HepG2 (cell line): Measurements from ENCODE around the gene CEP170. TPM values are rescaled to one million over a fixed set of nuclear protein-coding genes. Genes with fewer than 3 reads are reported as not detected.

Experiments used
- AHR ChIP-seq: IDR thresholded peaks from 2 replicates; pipeline ENCODE4 v1.6.1; 2018; ENCODE audit warnings: missing genetic modification reagents, missing compliant biosample characterization
- CCDC6 ChIP-seq: sonication (generic); formaldehyde crosslinking; IDR thresholded peaks from 2 replicates; pipeline ENCODE4 v1.8.1; 2022; ENCODE audit warnings: mild to moderate bottlenecking, missing genetic modification reagents, moderate library complexity
- GABPA ChIP-seq, 2 experiments: IDR thresholded peaks; 2 replicates each; pipeline ENCODE4 v1.6.1; 2011 to 2016; ENCODE audit warnings: low read depth in 2 of 2, low read length in 1 of 2, missing biosample characterization in 1 of 2, missing genetic modification characterization in 1 of 2
- GPN1 ChIP-seq: sonication (generic); formaldehyde crosslinking; IDR thresholded peaks from 2 replicates; pipeline ENCODE4 v1.5.1; 2020; ENCODE audit warnings: missing genetic modification reagents, borderline replicate concordance
- HDAC6 ChIP-seq: fragments of 200-600 bp; sonication (generic); IDR thresholded peaks from 2 replicates; pipeline ENCODE4 v1.7.0; 2017; ENCODE audit warnings: mild to moderate bottlenecking, antibody characterized with exemption, low read length, low read depth
- HNF4A ChIP-seq: sonication (generic); formaldehyde crosslinking; IDR thresholded peaks from 2 replicates; pipeline ENCODE4 v1.4.0; 2020; ENCODE audit warnings: missing genetic modification reagents
- IKZF4 ChIP-seq: sonication (generic); formaldehyde crosslinking; IDR thresholded peaks from 2 replicates; pipeline ENCODE4 v1.5.1; 2020; ENCODE audit warnings: borderline replicate concordance, mild to moderate bottlenecking, low read depth, missing genetic modification reagents; ENCODE audit errors: not compliant biosample characterization
- NR2F2 ChIP-seq: IDR thresholded peaks from 2 replicates; pipeline ENCODE4 v1.6.1; 2012; ENCODE audit warnings: low read depth, inconsistent platforms, borderline replicate concordance
- PRMT3 ChIP-seq: sonication (generic); formaldehyde crosslinking; IDR thresholded peaks from 2 replicates; pipeline ENCODE4 v1.8.1; 2022; ENCODE audit warnings: low read depth, mild to moderate bottlenecking, moderate library complexity, missing genetic modification reagents, borderline replicate concordance
- RCOR2 ChIP-seq: IDR thresholded peaks from 2 replicates; pipeline ENCODE4 v1.6.1; 2016; ENCODE audit warnings: missing biosample characterization, missing genetic modification reagents
- RXRB ChIP-seq: IDR thresholded peaks from 2 replicates; pipeline ENCODE4 v1.6.1; 2016; ENCODE audit warnings: borderline replicate concordance, missing genetic modification reagents, missing compliant biosample characterization
- SAFB2 ChIP-seq: sonication (generic); formaldehyde crosslinking; IDR thresholded peaks from 2 replicates; pipeline ENCODE4 v1.5.1; 2020; ENCODE audit warnings: missing genetic modification reagents, low read depth, mild to moderate bottlenecking, borderline replicate concordance
- SOX13 ChIP-seq, 3 experiments: fragments of 450-650 bp in 1 of 3; sonication (generic) in 1 of 3; formaldehyde crosslinking in 1 of 3; IDR thresholded peaks in 2 of 3; conservative IDR thresholded peaks in 1 of 3; 2 replicates each; pipeline versions ENCODE4 v1.5.0 to v1.6.1; 2016 to 2020; ENCODE audit warnings: antibody characterized with exemption in 1 of 3, mild to moderate bottlenecking in 1 of 3, missing compliant biosample characterization in 1 of 3, missing genetic modification reagents in 1 of 3, moderate library complexity in 1 of 3
- SP4 ChIP-seq: sonication (generic); formaldehyde crosslinking; IDR thresholded peaks from 2 replicates; pipeline ENCODE4 v1.8.1; 2023; ENCODE audit warnings: mild to moderate bottlenecking, missing genetic modification reagents
- SYNCRIP ChIP-seq: fragments of 200-400 bp; formaldehyde crosslinking; IDR thresholded peaks from 2 replicates; pipeline ENCODE4 v1.6.1; 2018; ENCODE audit warnings: mild to moderate bottlenecking, low read depth, low read length; ENCODE audit not compliant: insufficient read depth
- ZNF256 ChIP-seq: sonication (generic); formaldehyde crosslinking; conservative IDR thresholded peaks from 2 replicates; pipeline ENCODE4 v1.4.0; 2020; ENCODE audit warnings: missing genetic modification reagents
- ZNF619 ChIP-seq: sonication (generic); formaldehyde crosslinking; IDR thresholded peaks from 2 replicates; pipeline ENCODE4 v1.4.0; 2020; ENCODE audit warnings: mild to moderate bottlenecking, missing genetic modification reagents
- polyA plus RNA-seq, 8 experiments: library from polyadenylated mRNA; depleted of rRNA in 3 of 8; stranded (reverse) in 7 of 8; unstranded in 1 of 8; fragments of >200 nt; fragmentation: Illumina TruSeq in 4 of 8; extraction: Trizol in 4 of 8; gene quantifications; 2 replicates each; pipeline versions ENCODE4 v1.2.1 to v1.2.3, GENCODE V29; 2011 to 2016; ENCODE audit warnings: low read depth in 4 of 8, missing spikeins in 1 of 8, mixed read lengths in 1 of 8; ENCODE audit not compliant: insufficient read depth in 1 of 8
- total RNA-seq, 5 experiments: library from RNA; depleted of rRNA; stranded (reverse); fragments of >200 nt; fragmentation: Illumina TruSeq; extraction: Trizol; gene quantifications; 2 replicates each; pipeline ENCODE4 v1.2.3, GENCODE V29; 2016; ENCODE audit warnings: low read depth in 1 of 5
- TF ChIP-seq, protein P1 (sequence below): sonication (generic); formaldehyde crosslinking; IDR thresholded peaks from 2 replicates; pipeline ENCODE4 v1.8.0; 2023; ENCODE audit warnings: mild to moderate bottlenecking, missing genetic modification reagents
- TF ChIP-seq, protein P2 (sequence below): sonication (generic); formaldehyde crosslinking; IDR thresholded peaks from 2 replicates; pipeline ENCODE4 v1.4.0; 2020; ENCODE audit warnings: missing genetic modification reagents, borderline replicate concordance
- TF ChIP-seq, protein P3 (sequence below): IDR thresholded peaks from 2 replicates; pipeline ENCODE4 v1.6.1; 2016; ENCODE audit warnings: low read depth, borderline replicate concordance
- TF ChIP-seq, protein P4 (sequence below): IDR thresholded peaks from 2 replicates; pipeline ENCODE4 v1.6.1; 2016; ENCODE audit warnings: mild to moderate bottlenecking
- TF ChIP-seq, protein P5 (sequence below): sonication (generic); formaldehyde crosslinking; IDR thresholded peaks from 2 replicates; pipeline ENCODE4 v1.5.0; 2020; ENCODE audit warnings: missing genetic modification reagents

CEP170 gene
- total and polyA plus RNA-seq, 2 of the 13 experiments (the other 11 are each of a cell fraction or from before 2014, with no cell fraction given), result 23.0 to 28.6 TPM

DNA sequence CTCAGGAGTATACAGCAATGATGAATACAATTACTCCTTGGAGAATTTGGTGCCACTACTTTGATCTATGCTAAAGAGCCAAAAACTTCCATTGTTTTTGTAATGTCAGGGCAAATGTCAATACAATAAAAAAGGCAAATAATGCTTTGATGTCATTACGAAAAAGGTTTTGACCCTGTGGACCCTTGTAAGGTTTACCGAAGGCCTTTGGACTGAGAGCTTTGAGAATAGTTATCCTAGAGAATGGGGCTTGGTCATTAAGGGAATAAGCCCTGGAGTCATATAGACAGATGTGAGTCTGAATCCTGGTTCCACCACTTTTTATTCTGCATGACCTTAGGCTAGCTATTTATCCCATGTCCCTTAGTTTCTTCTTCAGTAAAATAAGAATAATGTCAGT lies 27.5 kb downstream of the CEP170 start (continued):
- TF ChIP-seq, protein P1, sequence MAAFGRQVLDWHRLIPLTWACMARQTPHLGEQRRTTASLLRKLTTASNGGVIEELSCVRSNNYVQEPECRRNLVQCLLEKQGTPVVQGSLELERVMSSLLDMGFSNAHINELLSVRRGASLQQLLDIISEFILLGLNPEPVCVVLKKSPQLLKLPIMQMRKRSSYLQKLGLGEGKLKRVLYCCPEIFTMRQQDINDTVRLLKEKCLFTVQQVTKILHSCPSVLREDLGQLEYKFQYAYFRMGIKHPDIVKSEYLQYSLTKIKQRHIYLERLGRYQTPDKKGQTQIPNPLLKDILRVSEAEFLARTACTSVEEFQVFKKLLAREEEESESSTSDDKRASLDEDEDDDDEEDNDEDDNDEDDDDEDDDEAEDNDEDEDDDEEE, result no peak
- TF ChIP-seq RCOR2 (CRISPR knock-in tag) (no peak), ZNF256 (CRISPR knock-in tag) (no peak), CCDC6 (no peak), SYNCRIP (no peak), RXRB (CRISPR knock-in tag) (no peak), PRMT3 (no peak), GPN1 (CRISPR knock-in tag) (no peak), HDAC6 (no peak), SP4 (CRISPR knock-in tag) (no peak), SOX13 (IDR thresholded peaks at IDR 0.05) (no peak), SOX13 (CRISPR knock-in tag; conservative IDR thresholded peaks at IDR 0.05 in 1 of 2, IDR thresholded peaks at IDR 0.05 in 1 of 2) (peak in 1 of 2 experiments; percentile 86; a peak in 2 of 4 replicates), NR2F2 (peak; percentile 68; the same call in 1 of the 2 replicates), HNF4A (CRISPR knock-in tag) (peak; percentile 67), ZNF619 (CRISPR knock-in tag) (no peak), GABPA (IDR thresholded peaks at IDR 0.05; ENCODE audit: low read depth, low read length) (no peak), GABPA (CRISPR knock-in tag; IDR thresholded peaks at IDR 0.05; ENCODE audit: low read depth) (0 out of 2 replicates have a peak, but pooled peaks have one; percentile 10), AHR (CRISPR knock-in tag) (no peak), SAFB2 (CRISPR knock-in tag) (no peak), IKZF4 (CRISPR knock-in tag) (no peak)
- TF ChIP-seq, protein P2, sequence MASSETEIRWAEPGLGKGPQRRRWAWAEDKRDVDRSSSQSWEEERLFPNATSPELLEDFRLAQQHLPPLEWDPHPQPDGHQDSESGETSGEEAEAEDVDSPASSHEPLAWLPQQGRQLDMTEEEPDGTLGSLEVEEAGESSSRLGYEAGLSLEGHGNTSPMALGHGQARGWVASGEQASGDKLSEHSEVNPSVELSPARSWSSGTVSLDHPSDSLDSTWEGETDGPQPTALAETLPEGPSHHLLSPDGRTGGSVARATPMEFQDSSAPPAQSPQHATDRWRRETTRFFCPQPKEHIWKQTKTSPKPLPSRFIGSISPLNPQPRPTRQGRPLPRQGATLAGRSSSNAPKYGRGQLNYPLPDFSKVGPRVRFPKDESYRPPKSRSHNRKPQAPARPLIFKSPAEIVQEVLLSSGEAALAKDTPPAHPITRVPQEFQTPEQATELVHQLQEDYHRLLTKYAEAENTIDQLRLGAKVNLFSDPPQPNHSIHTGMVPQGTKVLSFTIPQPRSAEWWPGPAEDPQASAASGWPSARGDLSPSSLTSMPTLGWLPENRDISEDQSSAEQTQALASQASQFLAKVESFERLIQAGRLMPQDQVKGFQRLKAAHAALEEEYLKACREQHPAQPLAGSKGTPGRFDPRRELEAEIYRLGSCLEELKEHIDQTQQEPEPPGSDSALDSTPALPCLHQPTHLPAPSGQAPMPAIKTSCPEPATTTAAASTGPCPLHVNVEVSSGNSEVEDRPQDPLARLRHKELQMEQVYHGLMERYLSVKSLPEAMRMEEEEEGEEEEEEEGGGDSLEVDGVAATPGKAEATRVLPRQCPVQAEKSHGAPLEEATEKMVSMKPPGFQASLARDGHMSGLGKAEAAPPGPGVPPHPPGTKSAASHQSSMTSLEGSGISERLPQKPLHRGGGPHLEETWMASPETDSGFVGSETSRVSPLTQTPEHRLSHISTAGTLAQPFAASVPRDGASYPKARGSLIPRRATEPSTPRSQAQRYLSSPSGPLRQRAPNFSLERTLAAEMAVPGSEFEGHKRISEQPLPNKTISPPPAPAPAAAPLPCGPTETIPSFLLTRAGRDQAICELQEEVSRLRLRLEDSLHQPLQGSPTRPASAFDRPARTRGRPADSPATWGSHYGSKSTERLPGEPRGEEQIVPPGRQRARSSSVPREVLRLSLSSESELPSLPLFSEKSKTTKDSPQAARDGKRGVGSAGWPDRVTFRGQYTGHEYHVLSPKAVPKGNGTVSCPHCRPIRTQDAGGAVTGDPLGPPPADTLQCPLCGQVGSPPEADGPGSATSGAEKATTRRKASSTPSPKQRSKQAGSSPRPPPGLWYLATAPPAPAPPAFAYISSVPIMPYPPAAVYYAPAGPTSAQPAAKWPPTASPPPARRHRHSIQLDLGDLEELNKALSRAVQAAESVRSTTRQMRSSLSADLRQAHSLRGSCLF (CRISPR knock-in tag), result no peak
- TF ChIP-seq, protein P3, sequence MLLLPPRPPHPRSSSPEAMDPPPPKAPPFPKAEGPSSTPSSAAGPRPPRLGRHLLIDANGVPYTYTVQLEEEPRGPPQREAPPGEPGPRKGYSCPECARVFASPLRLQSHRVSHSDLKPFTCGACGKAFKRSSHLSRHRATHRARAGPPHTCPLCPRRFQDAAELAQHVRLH (CRISPR knock-in tag), result no peak
- TF ChIP-seq, protein P4, sequence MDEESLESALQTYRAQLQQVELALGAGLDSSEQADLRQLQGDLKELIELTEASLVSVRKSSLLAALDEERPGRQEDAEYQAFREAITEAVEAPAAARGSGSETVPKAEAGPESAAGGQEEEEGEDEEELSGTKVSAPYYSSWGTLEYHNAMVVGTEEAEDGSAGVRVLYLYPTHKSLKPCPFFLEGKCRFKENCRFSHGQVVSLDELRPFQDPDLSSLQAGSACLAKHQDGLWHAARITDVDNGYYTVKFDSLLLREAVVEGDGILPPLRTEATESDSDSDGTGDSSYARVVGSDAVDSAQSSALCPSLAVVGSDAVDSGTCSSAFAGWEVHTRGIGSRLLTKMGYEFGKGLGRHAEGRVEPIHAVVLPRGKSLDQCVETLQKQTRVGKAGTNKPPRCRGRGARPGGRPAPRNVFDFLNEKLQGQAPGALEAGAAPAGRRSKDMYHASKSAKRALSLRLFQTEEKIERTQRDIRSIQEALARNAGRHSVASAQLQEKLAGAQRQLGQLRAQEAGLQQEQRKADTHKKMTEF, result no peak
- TF ChIP-seq, protein P5, sequence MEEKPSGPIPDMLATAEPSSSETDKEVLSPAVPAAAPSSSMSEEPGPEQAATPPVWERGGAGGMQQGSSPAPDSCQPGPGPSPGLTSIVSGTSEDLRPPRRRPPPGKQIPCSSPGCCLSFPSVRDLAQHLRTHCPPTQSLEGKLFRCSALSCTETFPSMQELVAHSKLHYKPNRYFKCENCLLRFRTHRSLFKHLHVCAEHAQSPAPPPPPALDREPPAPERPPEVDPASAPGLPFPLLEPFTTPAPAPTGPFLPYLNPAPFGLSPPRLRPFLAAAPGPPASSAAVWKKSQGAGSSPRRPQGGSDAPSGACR (CRISPR knock-in tag), result no peak
